H9 (cell line): ENCODE data around the gene DLD. TPM values are rescaled to one million over a fixed set of nuclear protein-coding genes. Genes with fewer than 3 reads are reported as not detected.

Experiments
- DNase-seq: peaks from one replicate; pipeline ENCODE4 v3.0.0-alpha.2; 2017
- H2AFZ ChIP-seq: one replicate; pipeline ENCODE4 v1.6.1; 2013; ENCODE audit warnings: mild to moderate bottlenecking, low read length, control low read depth, moderate library complexity
- H2AK5ac ChIP-seq: 2 replicates; pipeline ENCODE4 v1.6.1; 2013; ENCODE audit warnings: low read length, control low read depth, mixed read lengths; ENCODE audit not compliant: insufficient read length
- H2BK120ac ChIP-seq: one replicate; pipeline ENCODE4 v1.6.1; 2013; ENCODE audit warnings: low read depth, mild to moderate bottlenecking, low read length, control low read depth, inconsistent platforms; ENCODE audit not compliant: poor library complexity, severe bottlenecking
- H2BK12ac ChIP-seq: 2 replicates; pipeline ENCODE4 v1.6.1; 2013; ENCODE audit warnings: low read length, control low read depth, mixed read lengths, low read depth; ENCODE audit not compliant: insufficient read length
- H2BK15ac ChIP-seq: 2 replicates; pipeline ENCODE4 v1.6.1; 2013; ENCODE audit warnings: low read depth, low read length, control low read depth
- H2BK20ac ChIP-seq: one replicate; pipeline ENCODE4 v1.6.1; 2013; ENCODE audit warnings: low read depth, mild to moderate bottlenecking, low read length, control low read depth, inconsistent platforms; ENCODE audit not compliant: poor library complexity, severe bottlenecking
- H2BK5ac ChIP-seq: 2 replicates; pipeline ENCODE4 v1.6.1; 2013; ENCODE audit warnings: low read length, control low read depth, mixed read lengths; ENCODE audit not compliant: insufficient read length
- H3K14ac ChIP-seq: 2 replicates; pipeline ENCODE4 v1.6.1; 2013; ENCODE audit warnings: low read length, control low read depth; ENCODE audit not compliant: insufficient read depth
- H3K18ac ChIP-seq: 2 replicates; pipeline ENCODE4 v1.6.1; 2013; ENCODE audit warnings: low read depth, mild to moderate bottlenecking, mixed read lengths, low read length, control low read depth; ENCODE audit not compliant: insufficient read length
- H3K23ac ChIP-seq: 2 replicates; pipeline ENCODE4 v1.6.1; 2013; ENCODE audit warnings: low read length, control low read depth, mixed read lengths, low read depth; ENCODE audit not compliant: insufficient read length
- H3K23me2 ChIP-seq: 2 replicates; pipeline ENCODE4 v1.6.1; 2013; ENCODE audit warnings: low read depth, mild to moderate bottlenecking, mixed read lengths, low read length, control low read depth; ENCODE audit not compliant: insufficient read length, poor library complexity, severe bottlenecking
- H3K27ac ChIP-seq: 2 replicates; pipeline ENCODE4 v1.5.1; 2013; ENCODE audit warnings: low read length, control low read depth, mixed read lengths, low read depth; ENCODE audit not compliant: insufficient read length
- H3K27me3 ChIP-seq: 2 replicates; pipeline ENCODE4 v1.6.1; 2013; ENCODE audit warnings: low read length, control low read depth, inconsistent platforms; ENCODE audit not compliant: insufficient read depth
- H3K4ac ChIP-seq: 2 replicates; pipeline ENCODE4 v1.6.1; 2013; ENCODE audit warnings: low read depth, mild to moderate bottlenecking, control low read depth, inconsistent platforms, low read length, moderate library complexity
- H3K4me1 ChIP-seq: 2 replicates; pipeline ENCODE4 v1.6.1; 2013; ENCODE audit warnings: low read length, control low read depth, inconsistent platforms; ENCODE audit not compliant: insufficient read depth
- H3K4me2 ChIP-seq: 2 replicates; pipeline ENCODE4 v1.6.1; 2013; ENCODE audit warnings: low read length, control low read depth, mixed read lengths; ENCODE audit not compliant: insufficient read length, insufficient read depth
- H3K56ac ChIP-seq: 2 replicates; pipeline ENCODE4 v1.6.1; 2013; ENCODE audit warnings: low read depth, mild to moderate bottlenecking, mixed read lengths, low read length, control low read depth; ENCODE audit not compliant: insufficient read length
- H3K79me1 ChIP-seq: 2 replicates; pipeline ENCODE4 v1.6.1; 2013; ENCODE audit warnings: low read depth, mild to moderate bottlenecking, moderate library complexity, low read length, control low read depth, inconsistent platforms; ENCODE audit not compliant: insufficient read depth, poor library complexity, severe bottlenecking
- H3K79me2 ChIP-seq: 2 replicates; pipeline ENCODE4 v1.6.1; 2013; ENCODE audit warnings: low read length, control low read depth, inconsistent platforms; ENCODE audit not compliant: insufficient read depth
- H3K9ac ChIP-seq: 2 replicates; pipeline ENCODE4 v1.6.1; 2013; ENCODE audit warnings: low read length, control low read depth, mixed read lengths; ENCODE audit not compliant: insufficient read length; ENCODE audit errors: extremely low read depth
- H3K9me3 ChIP-seq: one replicate; pipeline ENCODE4 v1.6.1; 2013; ENCODE audit warnings: low read depth, low read length, inconsistent platforms; ENCODE audit not compliant: control insufficient read depth
- H3T11ph ChIP-seq: one replicate; pipeline ENCODE4 v1.6.1; 2013; ENCODE audit warnings: mild to moderate bottlenecking, low read length, control low read depth, inconsistent platforms
- H4K20me1 ChIP-seq: one replicate; pipeline ENCODE4 v1.6.1; 2013; ENCODE audit not compliant: control insufficient read depth, insufficient read length, insufficient read depth
- H4K5ac ChIP-seq: 2 replicates; pipeline ENCODE4 v1.6.1; 2013; ENCODE audit warnings: low read depth, mild to moderate bottlenecking, mixed read lengths, low read length, control low read depth; ENCODE audit not compliant: insufficient read length
- H4K8ac ChIP-seq: replicated peaks from 2 replicates; pipeline ENCODE4 v1.6.1; 2013; ENCODE audit warnings: low read length, control low read depth, mixed read lengths, low read depth; ENCODE audit not compliant: insufficient read length
- H4K91ac ChIP-seq: 2 replicates; pipeline ENCODE4 v1.6.1; 2013; ENCODE audit warnings: low read depth, mild to moderate bottlenecking, moderate library complexity, mixed read lengths, low read length, control low read depth; ENCODE audit not compliant: insufficient read length
- H3K27ac Mint-ChIP-seq, 3 experiments: 2 replicates in 2 of 3; 3 replicates in 1 of 3; pipeline ENCODE4 v1.8.0; 2020 to 2021; ENCODE audit warnings: mixed read lengths in 3 of 3, mild to moderate bottlenecking in 1 of 3, moderate library complexity in 1 of 3
- H3K27me3 Mint-ChIP-seq: 2 replicates; pipeline ENCODE4 v1.8.0; 2021; ENCODE audit warnings: low read depth, mild to moderate bottlenecking, moderate library complexity, mixed read lengths
- H3K36me3 Mint-ChIP-seq, 3 experiments: 2 replicates in 2 of 3; 3 replicates in 1 of 3; pipeline ENCODE4 v1.8.0; 2020 to 2021; ENCODE audit warnings: low read depth in 3 of 3, mixed read lengths in 3 of 3; ENCODE audit not compliant: insufficient read depth in 1 of 3
- H3K4me1 Mint-ChIP-seq, 2 experiments: 2 replicates each; pipeline ENCODE4 v1.8.0; 2020; ENCODE audit warnings: mixed read lengths in 2 of 2
- H3K4me3 Mint-ChIP-seq, 2 experiments: 2 replicates in 1 of 2; 3 replicates in 1 of 2; pipeline ENCODE4 v1.8.0; 2020 to 2021; ENCODE audit warnings: mild to moderate bottlenecking in 2 of 2, mixed read lengths in 2 of 2, moderate library complexity in 1 of 2
- H3K9me3 Mint-ChIP-seq, 2 experiments: 2 replicates in 1 of 2; 3 replicates in 1 of 2; pipeline ENCODE4 v1.8.0; 2020; ENCODE audit warnings: mild to moderate bottlenecking in 2 of 2, mixed read lengths in 2 of 2, moderate library complexity in 1 of 2
- CTCF ChIP-seq: fragments of 200-600 bp; sonication (generic); conservative IDR thresholded peaks from 3 replicates; pipeline ENCODE4 v1.8.0; 2021; ENCODE audit warnings: antibody characterized with exemption, mild to moderate bottlenecking
- WGBS: extraction: QIAGEN DNeasy Blood & Tissue Kit; methylation state at CpG from one replicate; pipeline ENCODE4 v1.1.7; 2013; ENCODE audit warnings: missing lambda C conversion rate, low lambda C conversion rate, mixed read lengths; ENCODE audit not compliant: insufficient read length; ENCODE audit errors: extremely low coverage; 5-methylcytosine and 5-hydroxymethylcytosine counted together
- total RNA-seq: library from RNA; stranded (reverse); gene quantifications from 2 replicates; pipeline ENCODE4 v1.2.1, GENCODE V29; 2021

Gene DLD
- total RNA-seq, 1 experiment from 2014 or later, result 93.7 TPM

GRCh38 chr7:107917763-107918651 lies 27.0 kb downstream of the DLD start:
- H4K91ac ChIP-seq, result no peak overlapping the region
- H4K5ac ChIP-seq, result no peak overlapping the region
- no peak overlapping the region for H2BK12ac ChIP-seq
- H3T11ph ChIP-seq, result no peak overlapping the region
- Mint-ChIP-seq H3K27me3 (no peaks in the 10 kb centered on the region), H3K4me1 (no peaks in the 10 kb centered on the region), H3K4me3 (no peak overlapping the region), H3K27ac (0 out of 7 replicates have a peak overlapping the region, but pooled peaks of 1 of the 3 experiments have one; percentile 3), H3K9me3 (no peaks in the 10 kb centered on the region), H3K36me3 (peaks cover 24 to 84% (median 59%) of the 10 kb centered on the region in 3 experiments)
- no peak overlapping the region for H2BK15ac ChIP-seq
- DNase-seq, result no peak
- no peak overlapping the region for H2BK5ac ChIP-seq
- no peak overlapping the region for H3K18ac ChIP-seq
- H3K9me3 ChIP-seq, result no peaks in the 10 kb centered on the region
- no peaks in the 10 kb centered on the region for H3K23me2 ChIP-seq
- no peaks in the 10 kb centered on the region; the same call in 1 of the 2 replicates for H3K79me2 ChIP-seq
- no peak overlapping the region for H3K4ac ChIP-seq
- no peak for TF ChIP-seq CTCF
- no peak overlapping the region for H2AK5ac ChIP-seq
- H2AFZ ChIP-seq, result no peak overlapping the region
- no peaks in the 10 kb centered on the region for H3K4me1 ChIP-seq
- no peaks in the 10 kb centered on the region for H4K20me1 ChIP-seq
- H3K9ac ChIP-seq, result no peak overlapping the region
- H4K8ac ChIP-seq, result no peak overlapping the region
- H2BK120ac ChIP-seq, result no peak overlapping the region
- H3K56ac ChIP-seq, result no peak overlapping the region
- H2BK20ac ChIP-seq, result no peak overlapping the region
- no peaks in the 10 kb centered on the region for H3K79me1 ChIP-seq
- no peak overlapping the region for H3K4me2 ChIP-seq
- H3K14ac ChIP-seq, result no peak overlapping the region
- H3K23ac ChIP-seq, result no peak overlapping the region
- H3K27me3 ChIP-seq, result no peaks in the 10 kb centered on the region
- H3K27ac ChIP-seq, result no peak overlapping the region
- no CpG with 5 or more reads among the region's 3 CpGs for WGBS
